Fibroblast of skin of abdomen (primary cell): ENCODE data around the gene SPAG4.

ENCODE experiments used
- DNase-seq: peaks from one replicate; pipeline ENCODE4 v3.0.0-alpha.2; 2013

The SPAG4 gene

GRCh38 chr20:35660122-35660937 lies 44.7 kb downstream of the SPAG4 start:
- DNase-seq, result no peak

DNA sequence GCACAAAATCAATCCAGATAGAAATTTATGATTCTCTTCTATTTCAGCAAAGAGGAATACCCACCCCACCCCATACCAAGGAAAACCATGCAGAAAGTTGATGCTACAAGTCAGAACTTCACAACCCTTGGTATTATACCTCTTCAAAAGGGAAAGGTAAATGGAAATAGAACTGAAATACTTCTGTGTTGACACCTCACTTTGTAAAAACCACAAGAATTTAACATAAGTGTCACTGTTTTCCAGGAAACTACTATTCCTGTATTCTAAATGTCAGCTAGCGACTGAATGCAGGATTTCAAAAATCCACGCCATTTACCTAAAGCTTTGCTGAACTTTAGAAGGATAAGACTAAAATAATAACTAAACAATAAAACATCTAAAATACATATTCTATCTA lies 45.4 kb downstream of the SPAG4 start:
- DNase-seq, result peak; percentile 16

- no peak for DNase-seq
These were observed 46.3 kb downstream of the SPAG4 start for GRCh38 chr20:35661908-35662307.

GRCh38 chr20:35662551-35662950 lies 46.9 kb downstream of the SPAG4 start:
- no peak for DNase-seq

- DNase-seq, result peak; percentile 21
These were observed 48.2 kb downstream of the SPAG4 start for GRCh38 chr20:35663516-35664465.

GRCh38 chr20:35664466-35665206 lies 49.0 kb downstream of the SPAG4 start, which contains the start of the genes CPNE1 and RBM12:
Gene CPNE1 (minus strand): TSS chr20:35664900. CDS start chr20:35632923, 31,977 bp downstream.
Gene RBM12 (minus strand): TSS chr20:35664900. CDS start chr20:35655322, 9,578 bp downstream.
- DNase-seq, result peak; percentile 91

- no peak for DNase-seq
These were observed 50.3 kb downstream of the SPAG4 start for GRCh38 chr20:35665949-35666288.

DNA sequence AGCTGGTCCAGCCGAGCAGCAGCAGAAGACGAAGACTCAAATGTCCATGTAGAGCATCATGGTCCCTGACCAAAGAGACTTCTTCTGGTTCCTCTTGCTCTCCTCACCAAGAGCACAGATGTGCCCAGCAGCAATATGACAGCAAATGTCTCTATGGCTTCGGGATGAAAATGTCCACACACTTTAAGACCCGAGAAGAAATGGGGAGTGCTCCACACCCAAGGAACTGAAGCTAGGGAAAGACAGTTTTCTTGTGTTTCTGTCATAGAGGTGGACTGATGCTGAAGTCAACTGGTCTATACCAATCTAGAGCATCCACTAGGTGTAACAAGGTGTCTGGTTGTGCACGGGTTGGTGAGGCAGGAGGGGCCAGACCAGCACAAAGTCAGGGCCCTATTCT lies 53.6 kb downstream of the SPAG4 start:
- no peak for DNase-seq

GRCh38 chr20:35669681-35670080 lies 54.1 kb downstream of the SPAG4 start:
- no peak for DNase-seq
